ENCODE measurements around the gene CCDC33. TPM values are rescaled to one million over a fixed set of nuclear protein-coding genes. Genes with fewer than 3 reads are reported as not detected.

Gene CCDC33
- under 1 TPM in 3 of 12 donors, not detected in 9; 0.17 to 0.36 (median 0.22) TPM for polyA plus RNA-seq (ENCODE audit: insufficient read length in 12 of 12)
- long read RNA-seq, donor 1 = 0 reads
- long read RNA-seq, donor 2 = 0 reads
- long read RNA-seq, donor 3 = 0 reads
- long read RNA-seq, donor 4 = 0 reads
- long read RNA-seq, donor 5 = 0 reads
- long read RNA-seq, donor 6 = 0 reads
- long read RNA-seq, donor 7 = 0 reads
- long read RNA-seq, donor 8 = 0 reads
- long read RNA-seq, donor 9 = 0 reads
- long read RNA-seq, donor 10 = 0 reads
- long read RNA-seq, donor 11 = 0 reads

DNA sequence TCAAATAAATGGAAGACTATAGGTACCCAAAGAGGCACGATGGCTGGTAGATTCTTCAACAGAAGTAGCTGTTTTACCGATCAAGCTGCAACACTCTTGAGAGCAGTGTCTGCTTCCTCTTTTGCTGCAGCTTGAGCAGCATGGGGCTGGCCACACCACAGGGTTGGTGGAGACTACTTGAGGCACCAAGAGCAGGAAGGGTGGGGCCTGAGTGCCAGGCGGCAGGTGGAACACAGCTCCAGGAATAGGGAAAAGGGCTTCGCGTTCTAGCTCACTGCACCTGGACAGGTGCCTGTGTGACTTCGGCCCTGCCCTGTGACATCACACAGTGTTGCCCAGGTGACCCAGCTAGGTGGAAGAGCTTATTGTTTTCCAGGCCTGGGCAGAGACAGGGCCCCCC lies at the start of gene CCDC33:
CCDC33 (plus strand) TSS at position 365 of the 400 bp plus-strand sequence. CDS start 394 bp downstream, outside the sequence.
- DNase-seq = no peak

DNA sequence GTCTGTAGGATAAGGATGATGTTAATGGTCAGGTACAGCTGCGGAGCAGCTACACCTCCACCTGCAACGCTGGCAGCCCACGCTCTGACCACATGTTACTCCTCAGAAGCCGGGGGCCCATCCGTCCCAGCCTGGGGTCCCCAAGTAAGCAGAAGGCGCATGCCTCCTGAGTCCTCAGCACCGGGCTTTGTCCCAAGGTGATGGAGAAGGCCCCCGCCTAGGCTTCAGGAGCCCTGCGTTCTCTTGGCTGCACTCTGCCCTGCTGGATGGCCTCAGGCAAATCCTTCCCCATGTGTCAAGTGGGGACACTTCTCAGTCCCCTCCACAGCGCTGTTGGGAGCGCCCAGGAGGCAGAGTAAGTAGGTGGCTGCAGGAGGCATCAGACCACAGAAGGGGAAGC lies 47.9 kb upstream of the CCDC33 start:
- DNase-seq = no peak

DNA sequence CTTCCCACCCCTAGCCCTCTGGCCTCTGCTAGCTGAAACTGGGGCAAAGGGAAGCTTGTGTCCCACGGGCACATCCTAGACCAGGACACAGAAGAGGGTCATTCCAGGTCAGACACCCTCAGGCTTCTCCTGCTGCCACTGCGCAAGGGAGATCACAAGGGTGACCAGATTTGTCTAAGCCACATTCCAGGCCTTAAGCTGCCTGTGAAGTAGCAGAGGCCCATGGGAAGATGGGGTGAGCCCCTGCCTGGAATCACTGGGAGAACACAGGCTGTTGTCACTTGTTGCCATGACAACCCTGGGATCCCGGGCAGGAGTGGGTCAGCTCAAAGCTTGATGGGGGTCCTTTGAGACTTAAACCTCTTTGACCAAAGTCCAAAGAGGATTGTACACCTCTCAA lies 44.3 kb upstream of the CCDC33 start:
- no peak for DNase-seq

DNA sequence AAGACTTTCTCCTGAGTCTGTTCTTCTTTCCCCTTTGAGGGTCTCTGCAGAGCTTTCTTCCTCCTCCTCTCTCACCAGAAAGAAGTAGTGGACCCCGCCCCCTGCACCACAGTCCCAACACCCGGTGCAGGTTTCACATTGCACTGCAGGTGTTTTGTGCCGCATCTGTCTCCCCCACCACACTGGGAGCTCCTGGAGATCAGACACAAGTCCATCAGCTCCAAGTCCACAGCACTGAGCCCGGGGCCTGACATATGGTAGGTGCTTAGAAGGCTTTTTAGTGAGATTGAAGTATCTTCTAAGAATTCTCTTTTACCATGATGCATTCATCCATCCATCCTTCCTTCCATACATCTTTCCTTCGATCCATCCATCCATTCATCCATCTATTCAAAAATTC lies 43.4 kb upstream of the CCDC33 start:
- DNase-seq = no peak

DNA sequence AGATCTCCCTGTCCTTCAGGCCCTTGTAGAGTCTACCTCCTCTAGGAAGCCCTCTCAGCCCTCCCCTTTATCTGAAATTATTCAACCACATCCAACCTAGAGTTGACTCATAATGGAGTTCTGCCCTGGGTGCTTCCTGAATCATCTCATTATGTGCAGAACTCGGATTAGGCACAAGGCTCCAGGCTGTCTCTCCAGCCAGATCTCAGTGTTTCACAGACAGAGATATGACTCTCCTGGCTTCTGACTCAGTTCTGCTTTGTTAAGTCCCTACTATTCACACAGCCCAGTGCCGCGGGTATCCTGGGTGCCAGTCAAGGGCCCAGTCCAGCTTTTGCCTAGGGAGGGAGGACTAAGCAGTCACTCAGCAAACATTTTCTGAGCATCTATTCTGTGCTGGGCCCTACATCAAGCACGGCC lies 42.8 kb upstream of the CCDC33 start:
- no peak for DNase-seq

DNA sequence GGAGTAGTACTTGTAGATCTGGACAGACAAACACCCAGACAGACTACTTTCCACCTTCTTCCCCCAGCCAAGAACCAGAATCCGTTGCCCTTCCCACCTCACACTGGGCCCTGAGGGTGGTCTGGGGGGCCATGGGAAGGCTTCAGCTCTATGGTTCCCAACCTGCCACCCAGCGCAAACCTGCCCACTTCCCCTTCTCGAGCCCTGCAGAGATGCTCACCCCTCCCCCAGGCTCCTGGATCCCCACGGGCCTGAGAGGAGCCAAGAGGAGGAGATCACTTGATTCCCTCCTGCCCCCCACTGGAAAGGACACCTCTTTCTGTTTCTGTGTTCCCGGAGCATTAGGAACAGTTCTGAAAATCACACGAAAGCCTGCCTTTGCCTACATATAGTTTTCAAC lies 42.2 kb upstream of the CCDC33 start:
- DNase-seq = no peak

DNA sequence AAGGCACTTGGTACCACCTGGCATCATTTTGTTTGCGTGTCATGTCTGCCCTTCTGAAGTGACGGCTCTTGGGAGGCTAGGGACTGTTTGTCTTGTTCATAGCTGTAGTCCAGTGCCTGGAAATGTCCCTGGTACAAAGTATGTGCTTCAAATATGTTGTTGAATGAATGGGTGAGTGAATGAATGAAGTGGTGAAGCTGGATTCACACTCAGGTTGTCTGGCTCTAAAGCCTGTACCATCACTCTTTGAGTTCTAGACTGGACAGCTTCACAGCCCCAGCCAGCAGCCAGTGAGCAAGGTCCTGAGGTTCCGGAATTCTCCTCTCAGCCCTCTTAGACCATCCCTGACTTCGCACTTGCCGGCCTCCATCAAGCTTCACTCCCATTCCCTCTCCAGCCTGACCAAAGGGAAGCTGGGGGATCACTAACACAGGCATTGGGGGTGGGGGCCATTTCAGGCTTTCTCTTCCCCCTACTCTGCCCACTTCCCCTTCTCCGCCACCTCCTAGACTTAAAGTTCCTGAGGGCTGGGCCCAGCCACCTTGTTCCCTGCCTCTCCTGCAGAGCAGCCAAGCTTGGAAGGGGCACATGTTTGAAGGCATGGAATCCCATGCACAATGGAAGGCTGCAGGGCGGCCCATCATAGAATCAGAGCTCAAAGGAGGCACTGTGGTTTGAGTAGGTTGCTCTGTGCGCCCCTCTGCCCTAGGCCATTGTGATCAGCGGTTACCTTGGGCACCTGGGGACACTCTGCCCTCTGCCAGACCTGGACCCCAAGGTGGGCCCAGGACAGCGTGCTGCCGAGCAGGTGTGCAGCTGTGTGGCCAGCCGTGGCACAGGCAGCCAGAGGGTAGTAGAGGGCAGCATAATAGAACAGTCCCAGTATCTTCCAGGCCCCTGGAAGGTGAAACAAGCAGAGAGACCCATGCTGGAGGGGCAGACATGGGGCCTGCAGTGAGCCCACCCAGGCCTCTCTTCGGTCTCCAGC lies 41.3 kb upstream of the CCDC33 start:
- no peak for DNase-seq

DNA sequence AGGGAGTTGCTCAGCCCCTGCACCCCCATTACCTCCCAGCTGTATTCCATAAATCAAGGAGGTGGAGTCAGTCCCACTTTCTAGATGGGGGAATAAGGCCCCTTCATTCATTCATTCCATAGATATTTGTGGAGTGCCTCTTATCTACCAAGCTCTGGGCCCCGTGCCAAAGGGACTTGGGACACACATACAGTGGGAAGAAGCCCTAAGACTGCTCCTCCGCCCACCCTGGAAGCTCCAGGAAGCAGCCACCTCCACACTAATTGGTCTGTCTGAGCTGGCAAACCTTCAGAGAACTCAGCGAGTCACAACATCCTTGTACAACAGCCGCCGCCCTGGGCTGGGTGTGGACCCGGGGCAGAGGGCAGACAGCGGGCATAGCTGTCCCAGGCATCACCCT lies 40.0 kb upstream of the CCDC33 start:
- DNase-seq = no peak

DNA sequence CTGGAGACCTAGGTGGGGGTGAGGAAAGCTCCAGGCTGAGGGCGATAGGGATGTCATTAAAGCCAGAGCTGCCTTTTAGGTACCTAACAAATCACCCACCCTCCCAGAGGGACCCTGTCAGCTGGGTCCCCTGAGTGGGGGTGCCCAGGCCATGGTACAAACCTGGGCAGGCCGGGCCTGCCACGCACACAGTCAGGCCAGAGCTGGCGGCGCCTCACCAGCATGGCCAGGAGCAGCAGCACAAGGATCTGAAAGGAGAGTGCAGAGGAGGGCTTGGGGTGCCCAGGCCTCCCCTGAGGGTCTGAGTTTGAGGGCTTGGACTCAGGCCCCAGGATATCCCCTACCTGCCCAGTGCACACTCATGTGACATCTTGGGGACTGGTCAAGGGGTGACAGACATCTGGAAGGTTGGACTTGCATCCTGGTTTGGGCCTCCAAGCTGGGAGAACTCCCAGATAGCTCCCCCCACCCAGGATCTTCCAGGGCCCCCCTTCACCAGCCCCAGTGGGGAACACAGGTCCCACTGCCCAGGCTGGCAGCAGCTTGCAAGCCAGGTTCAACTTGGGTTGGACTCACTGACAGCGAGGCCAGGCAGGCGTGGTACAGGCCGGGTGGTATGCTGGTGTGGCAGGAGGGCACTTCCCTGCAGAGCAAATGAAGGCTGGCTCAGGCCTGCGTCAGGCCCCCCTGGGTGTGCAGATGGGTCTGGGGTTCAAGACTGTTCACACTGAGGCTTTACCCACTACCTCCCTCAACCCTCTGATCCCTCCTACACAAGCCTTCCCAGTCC lies 38.8 kb upstream of the CCDC33 start:
- DNase-seq = no peak

DNA sequence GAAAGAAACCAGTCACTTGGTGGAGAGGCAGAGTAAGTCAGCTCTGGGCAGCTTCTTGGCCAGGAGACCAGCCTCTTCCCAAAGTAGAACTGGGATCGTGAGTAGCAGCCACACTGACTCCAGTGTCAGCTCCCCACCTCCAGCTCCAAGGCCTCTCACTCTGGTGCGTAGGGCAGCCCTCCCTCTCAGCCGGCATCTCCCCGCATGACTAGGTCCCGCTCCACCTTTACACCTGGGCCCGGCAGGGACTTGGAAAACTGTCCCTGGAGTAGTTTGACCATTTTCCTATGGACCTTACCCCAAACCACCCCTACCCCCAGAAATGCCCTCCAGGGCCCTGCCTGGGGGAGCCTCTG lies 36.9 kb upstream of the CCDC33 start:
- DNase-seq = no peak

DNA sequence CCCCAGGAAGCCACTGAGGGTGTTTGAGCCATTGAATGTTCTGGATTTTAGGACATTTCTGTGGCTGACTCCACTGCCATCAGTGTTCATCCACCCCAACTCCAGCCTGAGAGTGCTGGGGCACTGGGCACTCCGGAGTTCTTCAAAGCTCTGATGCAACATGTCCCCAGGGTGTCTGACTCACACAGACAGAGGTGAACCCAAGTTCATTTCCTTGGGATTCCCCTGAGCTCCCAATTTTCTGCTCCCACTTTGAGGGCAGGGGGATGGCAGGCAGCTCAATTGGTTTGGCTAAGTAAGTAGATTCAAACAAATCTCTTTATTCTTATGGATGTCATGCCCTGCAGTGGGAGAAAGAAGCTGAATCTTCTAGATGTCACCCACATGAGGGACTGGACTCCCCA lies 35.7 kb upstream of the CCDC33 start:
- no peak for DNase-seq

DNA sequence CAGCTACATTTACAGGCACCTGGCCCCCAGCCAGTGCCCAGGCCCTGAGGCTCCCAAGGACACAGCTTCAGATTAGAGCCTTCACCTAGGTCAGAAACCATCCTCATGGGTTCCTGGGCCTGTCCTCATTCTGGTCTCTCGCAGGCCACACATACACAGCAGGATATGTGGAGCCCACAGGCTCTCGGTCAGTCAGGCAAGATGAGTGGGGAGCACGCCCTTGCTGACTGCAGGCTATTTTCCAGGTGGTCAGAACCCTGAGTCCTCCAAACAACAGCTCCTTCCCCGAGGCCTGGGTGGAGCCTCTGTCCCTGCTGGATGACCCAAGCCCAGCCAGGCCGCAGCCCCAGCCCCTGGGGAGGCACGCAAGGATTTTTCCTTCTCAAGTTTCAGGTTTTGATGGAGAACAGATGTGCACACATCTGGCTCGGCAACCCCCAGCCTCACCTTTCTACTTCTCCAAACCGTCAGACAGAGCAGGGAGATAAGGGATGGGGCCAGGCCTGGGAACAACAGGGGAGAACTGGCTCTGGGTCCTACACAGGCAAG lies 35.2 kb upstream of the CCDC33 start:
- no peak for DNase-seq

DNA sequence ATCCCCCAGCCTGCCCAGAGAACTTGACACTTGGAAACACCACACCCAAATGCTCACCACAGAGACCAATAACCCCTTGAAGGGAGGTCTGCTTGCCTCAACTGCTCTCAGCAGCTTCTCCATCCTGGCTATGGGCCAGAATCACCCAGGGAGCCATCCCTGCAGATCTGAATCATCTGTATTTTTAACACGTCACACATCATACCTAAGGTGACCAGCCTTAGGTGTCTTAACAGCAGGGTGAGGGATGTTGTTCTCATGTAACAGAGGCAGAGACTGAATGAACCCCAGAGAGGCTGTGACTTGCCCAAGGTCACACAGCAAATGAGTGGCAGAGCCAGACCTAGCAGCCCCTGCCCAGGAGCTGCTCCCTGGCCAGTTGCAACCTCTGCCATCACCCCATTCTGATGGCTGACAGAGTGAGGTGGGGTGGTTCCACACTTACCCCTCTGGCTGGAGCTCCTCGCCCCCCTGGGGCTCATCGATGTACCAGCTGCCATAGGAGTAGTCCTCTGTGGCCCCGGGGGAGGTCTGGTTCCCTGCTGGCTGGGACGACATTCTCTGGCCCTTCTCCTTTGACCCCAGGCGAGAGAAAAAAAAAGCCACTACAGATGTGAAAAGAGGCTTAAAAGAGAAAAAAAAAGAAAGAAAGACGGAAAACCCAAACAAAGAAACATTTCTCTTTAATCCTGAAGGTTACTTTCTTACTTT lies 34.3 kb upstream of the CCDC33 start:
- DNase-seq = no peak

DNA sequence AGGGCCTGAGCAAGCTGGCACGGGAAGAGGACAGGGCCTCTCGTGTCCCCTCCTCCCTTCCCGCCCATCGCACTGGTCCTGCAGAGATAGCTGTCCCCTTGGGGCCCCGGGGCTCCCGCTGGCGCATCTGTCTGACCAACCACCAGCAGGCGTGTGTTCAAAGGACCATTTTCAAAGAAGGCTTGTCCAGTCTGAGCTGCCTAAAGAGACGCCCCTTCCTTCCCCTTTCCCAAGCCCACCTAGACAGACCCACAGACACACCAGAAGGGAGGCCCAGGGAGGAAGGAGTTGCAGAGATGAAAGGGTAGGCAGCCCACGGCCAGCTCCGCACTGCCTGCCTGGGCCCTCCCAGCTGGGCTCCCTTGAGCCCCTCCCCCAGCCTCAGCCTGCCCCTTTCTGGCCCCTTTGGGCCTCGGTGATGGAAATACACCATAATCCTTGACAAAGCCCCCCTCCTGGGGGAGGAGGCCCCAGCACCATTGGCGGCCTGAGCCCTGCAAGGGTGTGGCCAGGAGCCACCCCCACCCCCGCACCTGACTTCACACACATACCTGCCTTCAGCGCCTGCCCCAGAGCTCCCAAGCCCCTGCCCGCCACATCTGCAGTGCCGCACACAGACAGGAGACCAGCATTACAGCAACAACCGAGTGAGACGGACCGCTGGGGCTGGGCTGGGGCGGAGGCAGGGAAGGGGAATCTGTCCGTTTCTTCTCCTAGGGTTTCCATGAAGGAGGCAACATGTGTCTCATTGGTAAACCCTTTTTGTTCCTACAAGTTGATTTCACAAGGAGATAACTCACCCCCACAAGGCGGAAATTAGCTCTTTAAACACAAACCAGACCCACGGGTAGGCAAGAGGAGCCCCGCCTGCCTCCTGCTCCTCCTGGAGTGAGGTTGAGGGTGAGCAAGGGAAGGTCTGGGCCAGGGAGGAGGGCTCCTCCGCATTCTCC lies 33.4 kb upstream of the CCDC33 start, which contains the start of gene STRA6:
STRA6 (minus strand) TSS at position 336 of the 950 bp plus-strand sequence. CDS start 520 bp downstream, outside the sequence.
- DNase-seq = no peak

DNA sequence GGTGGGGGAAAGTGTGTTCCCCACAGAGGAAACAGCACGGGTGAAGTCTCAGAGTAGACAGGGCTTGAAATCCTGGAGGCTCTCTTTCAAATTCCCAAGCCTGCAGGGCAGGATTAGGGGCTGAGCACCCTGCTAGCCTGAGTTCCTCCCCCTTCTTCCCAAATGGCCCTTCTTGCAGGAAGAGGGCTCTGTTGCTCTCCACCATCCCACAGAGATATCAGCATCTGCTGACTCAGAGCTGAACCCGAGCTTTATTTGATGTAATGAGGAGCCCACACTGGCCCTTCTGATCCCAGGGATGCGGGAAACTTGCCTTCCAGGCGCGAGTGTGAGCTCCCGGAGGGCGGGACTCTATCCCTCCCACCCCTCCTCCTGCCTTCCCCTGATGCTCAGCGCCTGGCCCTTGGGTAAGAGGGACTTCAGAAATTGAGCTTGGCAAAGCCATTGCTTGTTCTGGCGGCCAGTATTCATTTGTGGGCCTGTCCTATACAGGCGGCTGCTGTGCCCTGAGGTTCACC lies 32.2 kb upstream of the CCDC33 start:
- DNase-seq = no peak

DNA sequence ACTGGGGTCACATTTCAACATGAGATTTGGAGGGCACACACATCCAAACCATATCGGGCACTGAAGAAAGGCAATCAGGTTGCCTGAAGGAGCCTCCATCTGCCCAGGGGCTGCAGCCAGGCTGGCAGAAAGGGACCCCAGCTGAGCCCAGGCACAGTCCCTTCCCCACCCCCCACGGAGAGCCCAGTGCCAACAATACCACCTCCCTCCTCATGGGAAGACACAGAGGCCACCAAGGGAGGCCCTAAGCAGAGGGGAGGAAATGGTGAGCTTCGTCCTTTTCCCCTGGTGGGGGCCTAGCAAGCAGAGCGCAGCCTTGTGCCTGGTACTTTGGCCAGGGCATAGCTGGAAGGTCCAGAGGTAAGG lies 30.6 kb upstream of the CCDC33 start:
- DNase-seq = no peak

DNA sequence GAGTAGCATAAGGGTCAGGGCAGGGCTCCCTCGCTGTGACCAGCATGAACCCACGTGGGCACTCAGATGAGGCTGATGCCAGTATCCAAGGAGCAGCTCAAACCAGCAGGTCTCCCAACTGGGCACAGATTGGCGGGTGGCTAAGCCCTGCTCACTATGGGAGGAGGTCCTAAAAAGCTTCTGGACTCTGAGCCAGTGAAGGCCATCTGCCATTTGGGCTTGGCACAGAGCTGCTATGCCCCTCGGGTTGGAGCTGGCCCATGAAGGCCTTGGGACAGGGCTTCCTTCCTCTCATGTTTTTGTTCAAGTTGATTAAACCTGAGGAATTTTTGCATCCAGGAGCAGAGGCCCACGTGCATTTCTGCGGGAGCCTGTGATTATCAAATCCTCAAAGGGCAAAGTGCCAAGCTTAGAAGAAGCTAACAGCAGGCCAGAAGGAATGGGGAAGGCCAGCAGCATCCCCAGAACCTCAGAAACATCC lies 29.3 kb upstream of the CCDC33 start:
- no peak for DNase-seq

DNA sequence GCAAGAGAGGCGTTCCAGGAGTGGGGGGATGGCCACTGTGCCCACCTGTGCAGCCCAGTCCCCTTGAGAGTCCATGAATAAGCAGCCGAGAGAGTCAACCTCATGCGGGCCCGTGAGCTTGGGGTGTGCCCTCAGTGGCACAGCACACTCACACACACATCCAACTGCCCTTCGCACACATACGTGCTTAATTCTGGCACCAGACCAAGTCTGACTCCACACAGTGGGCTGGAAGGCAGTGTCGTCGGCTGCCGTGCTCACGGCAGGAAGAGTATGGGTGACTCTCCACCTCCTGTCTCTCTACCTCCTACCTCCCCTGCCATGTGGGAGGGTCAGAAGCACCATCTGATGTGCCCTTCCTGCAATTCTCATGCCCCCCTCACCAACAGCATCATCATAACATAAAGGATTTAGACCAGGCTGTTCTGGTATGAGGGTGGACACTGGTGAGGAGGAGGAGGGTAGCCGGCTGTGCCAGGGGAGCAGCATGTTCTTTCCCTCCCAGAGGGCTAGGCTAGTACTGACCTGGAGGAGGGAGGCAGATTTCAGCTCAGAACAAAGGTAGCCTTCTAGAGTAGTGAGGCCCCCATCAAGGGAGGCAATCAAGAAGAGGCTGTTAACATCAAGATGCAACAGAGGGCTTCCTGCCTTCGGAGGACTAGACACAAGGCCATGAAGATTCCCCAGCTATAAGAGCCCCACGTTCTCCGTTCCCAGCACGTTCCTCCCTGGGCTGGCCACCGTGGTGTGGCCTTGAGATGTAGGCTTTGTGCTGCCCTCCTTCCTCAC lies 28.3 kb upstream of the CCDC33 start:
- DNase-seq = no peak

DNA sequence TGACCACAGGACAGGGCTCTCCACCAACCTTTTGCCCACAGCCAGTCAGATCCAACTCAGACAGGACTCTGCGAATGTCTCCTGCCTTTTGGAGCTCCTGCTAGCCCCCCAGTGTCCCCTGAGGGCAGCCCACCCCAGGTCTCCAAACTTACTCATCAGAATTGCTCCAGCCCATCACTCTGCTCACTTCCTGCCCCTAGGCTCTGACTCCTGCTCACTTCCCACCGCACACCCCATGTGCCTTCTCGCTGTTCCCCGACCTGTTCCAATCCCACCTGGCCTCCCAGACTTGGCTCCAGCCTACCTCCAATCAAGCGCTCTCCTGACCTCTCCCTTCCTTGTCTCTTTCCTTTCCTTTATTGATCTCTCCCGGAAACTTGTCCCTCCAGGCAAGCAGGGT lies 27.6 kb upstream of the CCDC33 start:
- no peak for DNase-seq
